ENCODE data around the gene TXNDC17. TPM values are rescaled to one million over a fixed set of nuclear protein-coding genes. Genes with fewer than 3 reads are reported as not detected.

TXNDC17 gene
- total and polyA plus RNA-seq, 9 of the 15 experiments (the other 6 are each of a cell fraction or from before 2014, with no cell fraction given) = 108 to 759 (median 179) TPM

DNA sequence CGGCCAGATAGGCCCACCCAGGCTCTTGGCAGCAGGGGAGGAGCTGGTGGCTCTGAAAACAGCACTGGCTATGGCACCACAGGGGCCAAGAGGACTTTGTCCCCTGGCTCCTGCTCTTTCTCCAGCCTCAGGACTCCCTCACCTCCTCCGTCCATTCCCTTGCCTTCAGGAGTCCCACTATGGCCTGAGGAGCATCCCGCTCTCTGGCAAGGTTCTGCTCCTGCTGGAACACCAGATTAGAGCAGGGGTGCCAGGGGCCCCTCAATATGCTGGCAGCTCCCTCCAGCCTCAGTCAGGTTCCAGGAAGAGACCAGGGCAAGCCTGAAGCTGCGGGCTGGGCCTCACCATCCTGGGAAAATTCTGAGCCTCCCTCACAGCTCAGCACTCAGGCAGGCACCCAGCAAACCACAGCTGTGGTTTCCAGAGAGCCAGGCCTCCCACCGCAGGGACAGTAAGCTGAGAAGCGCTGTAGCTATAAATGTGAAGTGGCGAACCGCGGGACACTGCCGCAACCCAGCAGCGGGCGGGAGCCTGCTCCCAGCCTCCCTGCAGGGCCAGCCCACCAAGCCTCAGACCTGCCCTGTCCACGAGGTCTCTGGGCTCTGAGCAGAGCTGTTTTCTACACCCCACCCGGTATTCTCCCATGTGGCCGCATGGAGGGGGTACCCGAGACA, 36.4 kb downstream of the TXNDC17 start (continued):
- TF ChIP-seq, protein P1, sequence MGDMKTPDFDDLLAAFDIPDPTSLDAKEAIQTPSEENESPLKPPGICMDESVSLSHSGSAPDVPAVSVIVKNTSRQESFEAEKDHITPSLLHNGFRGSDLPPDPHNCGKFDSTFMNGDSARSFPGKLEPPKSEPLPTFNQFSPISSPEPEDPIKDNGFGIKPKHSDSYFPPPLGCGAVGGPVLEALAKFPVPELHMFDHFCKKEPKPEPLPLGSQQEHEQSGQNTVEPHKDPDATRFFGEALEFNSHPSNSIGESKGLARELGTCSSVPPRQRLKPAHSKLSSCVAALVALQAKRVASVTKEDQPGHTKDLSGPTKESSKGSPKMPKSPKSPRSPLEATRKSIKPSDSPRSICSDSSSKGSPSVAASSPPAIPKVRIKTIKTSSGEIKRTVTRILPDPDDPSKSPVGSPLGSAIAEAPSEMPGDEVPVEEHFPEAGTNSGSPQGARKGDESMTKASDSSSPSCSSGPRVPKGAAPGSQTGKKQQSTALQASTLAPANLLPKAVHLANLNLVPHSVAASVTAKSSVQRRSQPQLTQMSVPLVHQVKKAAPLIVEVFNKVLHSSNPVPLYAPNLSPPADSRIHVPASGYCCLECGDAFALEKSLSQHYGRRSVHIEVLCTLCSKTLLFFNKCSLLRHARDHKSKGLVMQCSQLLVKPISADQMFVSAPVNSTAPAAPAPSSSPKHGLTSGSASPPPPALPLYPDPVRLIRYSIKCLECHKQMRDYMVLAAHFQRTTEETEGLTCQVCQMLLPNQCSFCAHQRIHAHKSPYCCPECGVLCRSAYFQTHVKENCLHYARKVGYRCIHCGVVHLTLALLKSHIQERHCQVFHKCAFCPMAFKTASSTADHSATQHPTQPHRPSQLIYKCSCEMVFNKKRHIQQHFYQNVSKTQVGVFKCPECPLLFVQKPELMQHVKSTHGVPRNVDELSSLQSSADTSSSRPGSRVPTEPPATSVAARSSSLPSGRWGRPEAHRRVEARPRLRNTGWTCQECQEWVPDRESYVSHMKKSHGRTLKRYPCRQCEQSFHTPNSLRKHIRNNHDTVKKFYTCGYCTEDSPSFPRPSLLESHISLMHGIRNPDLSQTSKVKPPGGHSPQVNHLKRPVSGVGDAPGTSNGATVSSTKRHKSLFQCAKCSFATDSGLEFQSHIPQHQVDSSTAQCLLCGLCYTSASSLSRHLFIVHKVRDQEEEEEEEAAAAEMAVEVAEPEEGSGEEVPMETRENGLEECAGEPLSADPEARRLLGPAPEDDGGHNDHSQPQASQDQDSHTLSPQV (IDR thresholded peaks at IDR 0.05) = no peak
- TF ChIP-seq SPI1 (IDR thresholded peaks at IDR 0.05; ENCODE audit: borderline replicate concordance, low read depth, low read length) = no peak
- no peak for TF ChIP-seq ARNT (IDR thresholded peaks at IDR 0.05)
- no peak for TF ChIP-seq ZFPM2 (CRISPR knock-in tag; IDR thresholded peaks at IDR 0.05)
- TF ChIP-seq BCOR (IDR thresholded peaks at IDR 0.05) = no peak
- TF ChIP-seq SMAD1 (IDR thresholded peaks at IDR 0.05; ENCODE audit: low read depth, low read length, partially characterized antibody) = no peak
- TF ChIP-seq, protein P2, sequence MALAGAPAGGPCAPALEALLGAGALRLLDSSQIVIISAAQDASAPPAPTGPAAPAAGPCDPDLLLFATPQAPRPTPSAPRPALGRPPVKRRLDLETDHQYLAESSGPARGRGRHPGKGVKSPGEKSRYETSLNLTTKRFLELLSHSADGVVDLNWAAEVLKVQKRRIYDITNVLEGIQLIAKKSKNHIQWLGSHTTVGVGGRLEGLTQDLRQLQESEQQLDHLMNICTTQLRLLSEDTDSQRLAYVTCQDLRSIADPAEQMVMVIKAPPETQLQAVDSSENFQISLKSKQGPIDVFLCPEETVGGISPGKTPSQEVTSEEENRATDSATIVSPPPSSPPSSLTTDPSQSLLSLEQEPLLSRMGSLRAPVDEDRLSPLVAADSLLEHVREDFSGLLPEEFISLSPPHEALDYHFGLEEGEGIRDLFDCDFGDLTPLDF (CRISPR knock-in tag; IDR thresholded peaks at IDR 0.05) = no peak
- TF ChIP-seq, protein P3, sequence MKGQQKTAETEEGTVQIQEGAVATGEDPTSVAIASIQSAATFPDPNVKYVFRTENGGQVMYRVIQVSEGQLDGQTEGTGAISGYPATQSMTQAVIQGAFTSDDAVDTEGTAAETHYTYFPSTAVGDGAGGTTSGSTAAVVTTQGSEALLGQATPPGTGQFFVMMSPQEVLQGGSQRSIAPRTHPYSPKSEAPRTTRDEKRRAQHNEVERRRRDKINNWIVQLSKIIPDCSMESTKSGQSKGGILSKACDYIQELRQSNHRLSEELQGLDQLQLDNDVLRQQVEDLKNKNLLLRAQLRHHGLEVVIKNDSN (CRISPR knock-in tag; IDR thresholded peaks at IDR 0.05) = no peak

All from K562 (cell line).